HEK293 (cell line): ENCODE data around the gene TMEM171.

Source experiments
- CTCF ChIA-PET: fragments of 350-600 bp; formaldehyde crosslinking; extraction: SDS; loops from one replicate; lab custom pipeline; 2021; ENCODE audit warnings: antibody characterized with exemption; lab: Yijun Ruan, JAX
- POLR2A ChIA-PET: fragments of 300-600 bp; formaldehyde crosslinking; extraction: SDS; loops from one replicate; lab custom pipeline; 2020; ENCODE audit warnings: antibody characterized with exemption, inconsistent platforms; lab: Yijun Ruan, JAX
- H3K27ac ChIP-seq: fragments of 200-500 bp; sonication (Bioruptor generic); 2 replicates; pipeline ENCODE4 v1.5.1; 2014; ENCODE audit warnings: low read depth, low read length, control low read depth, inconsistent platforms; ENCODE audit errors: extremely low read depth
- H3K36me3 ChIP-seq, 2 experiments: fragments of 200-500 bp in 1 of 2; sonication (Bioruptor generic) in 1 of 2; 1 replicate in 1 of 2; 2 replicates in 1 of 2; pipeline ENCODE4 v1.5.1; 2014 to 2017; ENCODE audit warnings: inconsistent platforms in 2 of 2, low read length in 2 of 2; ENCODE audit not compliant: control insufficient read depth in 2 of 2, insufficient read depth in 1 of 2
- H3K4me1 ChIP-seq: fragments of 200-500 bp; sonication (Bioruptor generic); 2 replicates; pipeline ENCODE4 v1.5.1; 2014; ENCODE audit warnings: mild to moderate bottlenecking, low read length, inconsistent platforms; ENCODE audit not compliant: control insufficient read depth, insufficient read depth
- H3K4me3 ChIP-seq: 2 replicates; pipeline ENCODE4 v1.5.1; 2011; ENCODE audit warnings: low read depth, mild to moderate bottlenecking, control low read depth, low read length, moderate library complexity
- H3K9me3 ChIP-seq: fragments of 200-500 bp; sonication (Bioruptor generic); 2 replicates; pipeline ENCODE4 v1.5.1; 2014; ENCODE audit warnings: low read depth, low read length, inconsistent platforms; ENCODE audit not compliant: control insufficient read depth, insufficient read depth
- CTCF ChIP-seq: fragments of 450-650 bp; formaldehyde crosslinking; IDR thresholded peaks from 2 replicates; pipeline ENCODE4 v1.5.1; 2016; ENCODE audit warnings: missing biosample characterization, missing genetic modification characterization
- HOXD13 ChIP-seq: sonication (generic); formaldehyde crosslinking; IDR thresholded peaks from 2 replicates; pipeline ENCODE4 v1.8.0; 2022; ENCODE audit warnings: missing genetic modification reagents, borderline replicate concordance
- SP7 ChIP-seq: fragments of 450-650 bp; formaldehyde crosslinking; IDR thresholded peaks from 2 replicates; pipeline ENCODE4 v1.5.1; 2016; ENCODE audit warnings: missing biosample characterization, missing genetic modification characterization
- ZBTB20 ChIP-seq: fragments of 450-650 bp; formaldehyde crosslinking; IDR thresholded peaks from 2 replicates; pipeline ENCODE4 v1.5.1; 2016; ENCODE audit warnings: missing biosample characterization, missing genetic modification characterization
- ZFHX2 ChIP-seq: fragments of 450-650 bp; formaldehyde crosslinking; conservative IDR thresholded peaks from 2 replicates; pipeline ENCODE4 v1.5.1; 2016; ENCODE audit warnings: missing biosample characterization, missing genetic modification characterization
- ZNF211 ChIP-seq: fragments of 450-650 bp; formaldehyde crosslinking; IDR thresholded peaks from 2 replicates; pipeline ENCODE4 v1.5.1; 2016; ENCODE audit warnings: low read depth, missing biosample characterization, missing genetic modification characterization
- ZNF292 ChIP-seq: fragments of 450-650 bp; formaldehyde crosslinking; IDR thresholded peaks from 2 replicates; pipeline ENCODE4 v1.5.1; 2016; ENCODE audit warnings: low read depth, missing biosample characterization, missing genetic modification characterization, borderline replicate concordance
- ZNF341 ChIP-seq: fragments of 450-650 bp; formaldehyde crosslinking; IDR thresholded peaks from 2 replicates; pipeline ENCODE4; 2016; ENCODE audit warnings: low read depth, missing biosample characterization, missing genetic modification characterization
- ZNF521 ChIP-seq: fragments of 450-650 bp; formaldehyde crosslinking; IDR thresholded peaks from 2 replicates; pipeline ENCODE4 v1.5.1; 2017; ENCODE audit warnings: missing biosample characterization, mild to moderate bottlenecking, missing genetic modification characterization
- ZNF658 ChIP-seq: fragments of 450-650 bp; formaldehyde crosslinking; IDR thresholded peaks from 2 replicates; pipeline ENCODE4; 2016; ENCODE audit warnings: missing biosample characterization, missing genetic modification characterization
- ZNF670 ChIP-seq: fragments of 450-650 bp; formaldehyde crosslinking; IDR thresholded peaks from 2 replicates; pipeline ENCODE4 v1.5.1; 2016; ENCODE audit warnings: missing biosample characterization, missing genetic modification characterization, low read depth
- ZNF792 ChIP-seq: fragments of 450-650 bp; formaldehyde crosslinking; IDR thresholded peaks from 2 replicates; pipeline ENCODE4 v1.5.1; 2016; ENCODE audit warnings: missing biosample characterization, missing genetic modification characterization
- TF ChIP-seq, protein P1 (sequence below): fragments of 450-650 bp; formaldehyde crosslinking; IDR thresholded peaks from 2 replicates; pipeline ENCODE4 v1.5.1; 2016; ENCODE audit warnings: missing biosample characterization, missing genetic modification characterization
- TF ChIP-seq, protein P2 (sequence below): fragments of 450-650 bp; formaldehyde crosslinking; IDR thresholded peaks from 2 replicates; pipeline ENCODE4 v1.5.1; 2017; ENCODE audit warnings: missing biosample characterization, missing genetic modification characterization
- TF ChIP-seq, protein P3 (sequence below): fragments of 450-650 bp; formaldehyde crosslinking; optimal IDR thresholded peaks from 2 replicates; pipeline ENCODE3; 2016; ENCODE audit warnings: missing biosample characterization, mild to moderate bottlenecking, missing genetic modification characterization

The TMEM171 gene

DNA sequence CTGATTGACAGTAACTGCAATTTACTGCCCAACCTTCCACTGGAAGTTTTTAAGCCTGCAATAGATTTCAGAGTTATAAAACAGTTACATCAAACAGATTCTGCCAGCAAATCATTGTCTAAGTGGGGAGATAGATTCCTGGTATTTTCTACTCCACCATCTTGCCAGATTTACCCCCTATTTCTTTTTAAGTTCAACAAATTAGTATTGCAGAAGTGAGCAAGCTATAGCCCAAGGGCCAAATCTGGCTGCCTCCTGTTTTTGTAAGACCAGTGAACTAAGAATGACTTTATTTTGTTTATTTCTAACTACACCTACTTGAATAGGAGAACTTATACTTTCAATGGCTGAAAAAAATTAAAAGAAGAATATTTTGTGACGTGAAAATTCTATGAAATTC, 8.8 kb upstream of the TMEM171 start (continued):
- TF ChIP-seq, protein P1, sequence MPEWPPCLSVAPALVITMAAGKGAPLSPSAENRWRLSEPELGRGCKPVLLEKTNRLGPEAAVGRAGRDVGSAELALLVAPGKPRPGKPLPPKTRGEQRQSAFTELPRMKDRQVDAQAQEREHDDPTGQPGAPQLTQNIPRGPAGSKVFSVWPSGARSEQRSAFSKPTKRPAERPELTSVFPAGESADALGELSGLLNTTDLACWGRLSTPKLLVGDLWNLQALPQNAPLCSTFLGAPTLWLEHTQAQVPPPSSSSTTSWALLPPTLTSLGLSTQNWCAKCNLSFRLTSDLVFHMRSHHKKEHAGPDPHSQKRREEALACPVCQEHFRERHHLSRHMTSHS (tag by site-specific recombination): no peak
- no peak for TF ChIP-seq ZBTB20 (tag by site-specific recombination)
- no peak for TF ChIP-seq ZNF792
- TF ChIP-seq CTCF (tag by site-specific recombination): no peak
- TF ChIP-seq, protein P2, sequence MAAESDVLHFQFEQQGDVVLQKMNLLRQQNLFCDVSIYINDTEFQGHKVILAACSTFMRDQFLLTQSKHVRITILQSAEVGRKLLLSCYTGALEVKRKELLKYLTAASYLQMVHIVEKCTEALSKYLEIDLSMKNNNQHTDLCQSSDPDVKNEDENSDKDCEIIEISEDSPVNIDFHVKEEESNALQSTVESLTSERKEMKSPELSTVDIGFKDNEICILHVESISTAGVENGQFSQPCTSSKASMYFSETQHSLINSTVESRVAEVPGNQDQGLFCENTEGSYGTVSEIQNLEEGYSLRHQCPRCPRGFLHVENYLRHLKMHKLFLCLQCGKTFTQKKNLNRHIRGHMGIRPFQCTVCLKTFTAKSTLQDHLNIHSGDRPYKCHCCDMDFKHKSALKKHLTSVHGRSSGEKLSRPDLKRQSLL (tag by site-specific recombination): no peak
- TF ChIP-seq ZNF292: no peak

DNA sequence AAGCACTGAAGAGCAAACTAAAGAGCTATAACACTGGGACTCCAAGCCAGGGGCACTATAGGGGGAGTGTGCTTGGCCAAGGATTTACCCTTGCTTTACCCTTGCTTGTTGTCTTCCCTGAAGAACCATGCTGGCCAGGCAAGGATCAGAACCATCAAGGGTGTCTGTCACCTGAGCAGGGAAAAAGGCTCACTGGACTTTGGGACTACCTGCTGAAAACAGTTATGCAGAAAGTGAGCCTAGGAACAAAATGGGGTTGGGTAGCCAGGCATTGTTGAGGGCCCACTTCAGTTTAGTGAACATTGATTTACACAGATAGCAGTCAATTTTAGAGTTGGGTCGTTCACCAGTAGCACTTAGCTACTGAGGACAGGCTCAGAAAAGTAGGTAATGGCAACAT, 8.0 kb upstream of the TMEM171 start:
- Histone ChIP-seq H3K27ac (no peak overlapping the region), H3K4me3 (no peak overlapping the region), H3K9me3 (no peaks in the 10 kb centered on the region), H3K36me3 (no peaks in the 10 kb centered on the region), H3K4me1 (no peaks in the 10 kb centered on the region)
- CTCF ChIA-PET: interaction anchor here (0.7 kb wide), 2 partner anchors 16 to 20 kb away, joined by 3 to 4 read pairs; no protein-coding TSS in a partner anchor
- TF ChIP-seq ZFHX2 (tag by site-specific recombination) (no peak), ZNF670 (tag by site-specific recombination) (no peak)
- POLR2A ChIA-PET: no interaction called here

GRCh38 chr5:73114044-73114688, 6.2 kb upstream of the TMEM171 start:
- Histone ChIP-seq H3K4me1 (no peaks in the 10 kb centered on the region), H3K27ac (no peak overlapping the region), H3K36me3 (no peaks in the 10 kb centered on the region), H3K4me3 (no peak overlapping the region), H3K9me3 (no peaks in the 10 kb centered on the region)
- TF ChIP-seq ZNF341: no peak
- no peak for TF ChIP-seq SP7 (tag by site-specific recombination)
- TF ChIP-seq ZNF521 (tag by site-specific recombination): no peak
- no peak for TF ChIP-seq ZFHX2 (tag by site-specific recombination)
- TF ChIP-seq, protein P3, sequence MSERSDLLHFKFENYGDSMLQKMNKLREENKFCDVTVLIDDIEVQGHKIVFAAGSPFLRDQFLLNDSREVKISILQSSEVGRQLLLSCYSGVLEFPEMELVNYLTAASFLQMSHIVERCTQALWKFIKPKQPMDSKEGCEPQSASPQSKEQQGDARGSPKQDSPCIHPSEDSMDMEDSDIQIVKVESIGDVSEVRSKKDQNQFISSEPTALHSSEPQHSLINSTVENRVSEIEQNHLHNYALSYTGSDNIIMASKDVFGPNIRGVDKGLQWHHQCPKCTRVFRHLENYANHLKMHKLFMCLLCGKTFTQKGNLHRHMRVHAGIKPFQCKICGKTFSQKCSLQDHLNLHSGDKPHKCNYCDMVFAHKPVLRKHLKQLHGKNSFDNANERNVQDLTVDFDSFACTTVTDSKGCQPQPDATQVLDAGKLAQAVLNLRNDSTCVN (tag by site-specific recombination): no peak
- no peak for TF ChIP-seq HOXD13 (CRISPR knock-in tag)
- TF ChIP-seq ZNF211 (tag by site-specific recombination): no peak
- no peak for TF ChIP-seq ZNF658 (tag by site-specific recombination)
- CTCF ChIA-PET: no interaction called here
- POLR2A ChIA-PET: no interaction called here
